Endothelial cell of coronary artery (primary cell): ENCODE measurements around the gene MYLK3. TPM values are rescaled to one million over a fixed set of nuclear protein-coding genes. Genes with fewer than 3 reads are reported as not detected.

Experiments used
- total RNA-seq: library from RNA; depleted of rRNA; stranded (reverse); fragments of >200 nt; gene quantifications from 2 replicates; pipeline ENCODE4 v1.2.3, GENCODE V29; 2014

MYLK3 gene
- total RNA-seq = 0.09 and 0.27 TPM in 2 replicates

GRCh38 chr16:46747777-46748651 lies at the start of gene MYLK3:
MYLK3 (minus strand) TSS chr16:46748344; CDS start chr16:46748193, 151 bp downstream.

GRCh38 chr16:46689365-46690280 lies 58.5 kb downstream of the MYLK3 start, which contains the start of gene ORC6:
ORC6 (plus strand) TSS chr16:46689659; CDS start chr16:46689706, 47 bp downstream.

GRCh38 chr16:46688654-46689364 lies 59.3 kb downstream of the MYLK3 start, which contains the start of gene VPS35:
VPS35 (minus strand) TSS chr16:46689178; CDS start chr16:46689133, 45 bp downstream.

Other genes starting within 250 kb of the MYLK3 start
- gene SHCBP1, start 127.0 kb downstream of the MYLK3 start, total RNA-seq = 11.5 and 29.1 TPM in 2 replicates
- gene VPS35, start 59.2 kb downstream of the MYLK3 start, total RNA-seq = 76.1 and 80.7 TPM in 2 replicates
- 7.9 and 11.2 TPM in 2 replicates for gene ORC6, start 58.7 kb downstream of the MYLK3 start, total RNA-seq
- 5.8 and 10.1 TPM in 2 replicates for gene C16orf87, start 82.8 kb upstream of the MYLK3 start, total RNA-seq
- 10.1 and 16.5 TPM in 2 replicates for gene GPT2, start 136.0 kb upstream of the MYLK3 start, total RNA-seq
- 85.2 and 87.5 TPM in 2 replicates for gene DNAJA2, start 225.3 kb upstream of the MYLK3 start, total RNA-seq